ENCODE measurements around the gene VSX1.

GRCh38 chr20:25089096-25089495, 7.2 kb upstream of the VSX1 start:
- TF ChIP-seq EP300 (IDR thresholded peaks at IDR 0.05) (no peak), CTCF (IDR thresholded peaks at IDR 0.05) (no peak), POLR2A (IDR thresholded peaks at IDR 0.05) (no peak)

All from ovary (tissue), 3 donors.